GM10248 (cell line): ENCODE results near the gene ZCWPW1.

Source experiments
- CTCF ChIA-PET: fragments of 300-600 bp; sonication (Branson Sonifier 250); formaldehyde crosslinking; extraction: SDS; loops from one replicate; lab custom pipeline; 2021; ENCODE audit warnings: antibody characterized with exemption; lab: Yijun Ruan, JAX
- POLR2A ChIA-PET: fragments of 350-650 bp; sonication (Branson Sonifier 250); formaldehyde crosslinking; extraction: SDS; loops from one replicate; lab custom pipeline; 2020; ENCODE audit warnings: antibody characterized with exemption; lab: Yijun Ruan, JAX
- DNase-seq: peaks from one replicate; pipeline ENCODE4 v3.0.0; 2012; ENCODE audit errors: extremely low spot score
- TF ChIP-seq, protein P1 (sequence below): IDR thresholded peaks from 2 replicates; pipeline ENCODE4 v1.5.1; 2012; ENCODE audit warnings: mild to moderate bottlenecking, low read depth; ENCODE audit errors: extremely low read depth, missing control alignments, control extremely low read depth

The ZCWPW1 gene

DNA sequence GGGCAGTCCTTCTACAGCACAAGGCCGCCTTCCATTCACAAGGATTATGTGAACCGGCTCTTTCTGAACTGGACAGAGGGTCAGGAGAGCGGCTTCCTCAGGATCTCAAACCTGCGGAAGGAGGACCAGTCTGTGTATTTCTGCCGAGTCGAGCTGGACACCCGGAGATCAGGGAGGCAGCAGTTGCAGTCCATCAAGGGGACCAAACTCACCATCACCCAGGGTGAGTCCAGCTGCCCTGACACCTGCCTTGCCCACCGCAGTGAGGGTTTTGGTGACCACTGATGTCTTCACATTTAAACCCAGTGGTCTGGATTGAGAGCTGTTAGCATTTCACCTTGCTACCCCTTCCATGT lies 69.7 kb downstream of the ZCWPW1 start:
- POLR2A ChIA-PET, result interaction anchor here (1.1 kb wide), 1 partner anchor 10 kb away, joined by 3 read pairs; no protein-coding TSS in a partner anchor
- TF ChIP-seq, protein P1, sequence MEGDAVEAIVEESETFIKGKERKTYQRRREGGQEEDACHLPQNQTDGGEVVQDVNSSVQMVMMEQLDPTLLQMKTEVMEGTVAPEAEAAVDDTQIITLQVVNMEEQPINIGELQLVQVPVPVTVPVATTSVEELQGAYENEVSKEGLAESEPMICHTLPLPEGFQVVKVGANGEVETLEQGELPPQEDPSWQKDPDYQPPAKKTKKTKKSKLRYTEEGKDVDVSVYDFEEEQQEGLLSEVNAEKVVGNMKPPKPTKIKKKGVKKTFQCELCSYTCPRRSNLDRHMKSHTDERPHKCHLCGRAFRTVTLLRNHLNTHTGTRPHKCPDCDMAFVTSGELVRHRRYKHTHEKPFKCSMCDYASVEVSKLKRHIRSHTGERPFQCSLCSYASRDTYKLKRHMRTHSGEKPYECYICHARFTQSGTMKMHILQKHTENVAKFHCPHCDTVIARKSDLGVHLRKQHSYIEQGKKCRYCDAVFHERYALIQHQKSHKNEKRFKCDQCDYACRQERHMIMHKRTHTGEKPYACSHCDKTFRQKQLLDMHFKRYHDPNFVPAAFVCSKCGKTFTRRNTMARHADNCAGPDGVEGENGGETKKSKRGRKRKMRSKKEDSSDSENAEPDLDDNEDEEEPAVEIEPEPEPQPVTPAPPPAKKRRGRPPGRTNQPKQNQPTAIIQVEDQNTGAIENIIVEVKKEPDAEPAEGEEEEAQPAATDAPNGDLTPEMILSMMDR, result no peak
- CTCF ChIA-PET, result interaction anchor here (0.9 to 2.5 kb wide), 6 partner anchors 12 to 76 kb away, joined by 3 to 16 read pairs (median 3); no protein-coding TSS in a partner anchor
- no peak for DNase-seq

DNA sequence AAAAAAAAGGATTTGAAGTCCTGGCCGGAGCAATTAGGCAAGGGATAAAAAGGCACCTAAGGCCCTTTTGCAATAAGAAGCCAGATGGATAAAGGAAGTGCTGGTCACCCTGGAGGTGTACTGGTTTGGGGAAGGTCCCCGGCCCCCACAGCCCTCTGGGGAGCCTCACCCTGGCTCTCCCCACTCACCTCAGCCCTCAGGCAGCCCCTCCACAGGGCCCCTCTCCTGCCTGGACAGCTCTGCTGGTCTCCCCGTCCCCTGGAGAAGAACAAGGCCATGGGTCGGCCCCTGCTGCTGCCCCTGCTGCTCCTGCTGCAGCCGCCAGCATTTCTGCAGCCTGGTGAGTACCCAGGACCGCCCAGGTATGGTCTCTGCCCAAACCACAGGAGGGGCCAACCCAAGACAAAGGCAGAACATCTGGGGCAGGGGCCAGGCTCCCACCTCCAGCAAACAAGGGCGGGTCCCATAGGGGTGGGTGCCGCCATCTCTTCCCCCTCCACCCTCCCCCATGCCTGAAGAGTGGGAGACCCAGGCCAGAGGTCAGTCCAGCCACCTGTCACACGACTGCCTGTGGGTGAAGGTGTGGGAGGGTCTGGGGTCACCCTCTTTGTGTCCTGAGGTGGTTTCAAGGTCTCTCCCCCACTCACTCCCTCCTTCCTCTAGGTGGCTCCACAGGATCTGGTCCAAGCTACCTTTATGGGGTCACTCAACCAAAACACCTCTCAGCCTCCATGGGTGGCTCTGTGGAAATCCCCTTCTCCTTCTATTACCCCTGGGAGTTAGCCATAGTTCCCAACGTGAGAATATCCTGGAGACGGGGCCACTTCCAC lies 70.3 kb downstream of the ZCWPW1 start, which contains the start of gene PILRB:
Gene PILRB, plus strand, starts transcription at position 91 of the 830 bp plus-strand sequence. Its CDS starts 186 bp downstream, at position 277.
- TF ChIP-seq, protein P1, result peak; percentile 21
- DNase-seq, result no peak
- POLR2A ChIA-PET, result interaction anchor here (1.1 kb wide), 1 partner anchor 11 kb away, joined by 3 read pairs; no protein-coding TSS in a partner anchor
- CTCF ChIA-PET, result interaction anchor here (1.1 to 2.5 kb wide), 3 partner anchors 14 to 50 kb away, joined by 3 to 16 read pairs (median 3); no protein-coding TSS in a partner anchor

DNA sequence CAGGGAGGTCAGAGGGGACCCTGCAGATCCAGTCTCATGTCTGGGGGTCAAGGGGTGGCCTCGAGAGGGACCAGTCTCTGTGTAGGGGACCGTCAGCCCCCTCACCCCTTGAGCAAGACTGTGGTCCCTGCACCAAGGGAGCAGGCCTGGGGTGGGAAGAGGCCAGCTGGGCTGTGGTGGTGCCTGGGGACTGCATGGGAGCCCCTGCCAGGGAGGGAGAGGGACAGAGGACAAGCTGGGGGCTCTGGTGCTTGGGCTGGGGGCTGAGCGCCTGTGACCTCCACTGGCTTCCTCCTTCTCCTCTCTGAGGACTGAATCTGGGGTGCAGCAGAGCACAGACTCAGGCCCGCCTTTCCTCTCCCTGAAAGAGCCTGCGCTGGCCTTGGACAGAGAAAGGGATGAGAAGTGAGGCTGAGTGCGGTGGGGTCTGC lies 71.4 kb downstream of the ZCWPW1 start:
- ChIA-PET CTCF (no interaction called here), POLR2A (no interaction called here)
- DNase-seq, result no peak
- TF ChIP-seq, protein P1, result no peak

DNA sequence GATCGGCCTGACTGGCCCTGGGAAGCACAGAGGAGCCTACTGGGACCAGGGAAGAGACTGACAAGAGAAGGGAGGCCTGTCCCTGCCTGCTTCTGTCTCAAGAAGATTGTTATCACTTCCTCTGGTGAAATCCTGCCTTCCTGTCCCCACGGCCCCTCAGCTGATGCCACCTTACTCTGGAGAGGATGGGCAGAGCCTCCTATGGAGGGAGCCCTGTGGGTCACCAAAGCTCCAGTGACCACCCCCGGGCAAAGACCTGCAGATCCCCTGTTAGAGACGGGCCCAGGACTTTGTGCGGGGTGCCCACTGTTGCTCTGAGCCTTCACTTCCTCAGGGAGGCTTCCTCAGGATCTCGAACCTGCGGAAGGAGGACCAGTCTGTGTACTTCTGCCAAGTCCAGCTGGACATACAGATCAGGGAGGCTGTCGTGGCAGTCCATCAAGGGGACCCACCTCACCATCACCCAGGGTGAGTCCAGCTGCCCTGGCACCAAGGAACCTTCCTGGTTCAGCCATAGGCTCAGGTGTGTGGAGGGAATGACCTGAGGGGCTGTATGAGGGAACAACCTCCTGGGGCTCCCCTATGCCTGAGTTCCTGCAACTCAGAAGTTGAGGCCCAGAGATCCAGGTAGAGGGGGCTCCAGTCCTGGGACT lies 72.0 kb downstream of the ZCWPW1 start:
- TF ChIP-seq, protein P1, result no peak
- POLR2A ChIA-PET, result no interaction called here
- DNase-seq, result no peak
- CTCF ChIA-PET, result no interaction called here

DNA sequence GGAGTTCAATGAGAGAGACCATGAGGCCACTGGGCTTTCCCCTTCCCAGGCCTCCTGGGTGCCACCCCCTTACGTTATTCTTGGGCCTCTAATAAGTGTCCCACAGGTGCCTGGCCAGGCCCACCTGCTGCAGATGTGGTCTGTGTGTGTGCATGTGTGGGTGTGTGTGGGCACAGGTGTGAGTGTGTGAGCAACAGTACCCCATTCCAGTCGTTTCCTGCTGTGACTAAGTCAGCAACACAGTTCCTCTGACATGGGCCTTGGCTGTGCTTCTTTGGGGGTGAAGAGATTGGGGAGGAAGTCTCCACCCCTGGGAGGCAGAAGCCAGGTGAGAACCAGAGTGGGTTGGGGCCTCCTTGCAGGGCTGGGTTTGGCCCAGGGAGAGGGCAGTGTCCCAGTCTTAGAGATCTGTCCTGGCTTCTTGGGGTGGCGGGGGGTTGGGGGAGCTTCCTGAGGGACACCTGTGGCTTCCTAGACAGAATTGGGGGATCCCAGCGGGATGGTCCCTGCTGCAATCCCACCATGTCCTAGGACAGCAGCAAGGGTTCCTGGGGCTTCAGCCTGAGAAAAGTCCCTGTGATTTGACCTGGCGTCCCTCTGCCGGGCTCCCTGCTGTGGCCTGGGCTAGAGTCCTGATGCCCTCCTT lies 74.7 kb downstream of the ZCWPW1 start:
- CTCF ChIA-PET, result interaction anchor here (0.6 to 1.4 kb wide), 3 partner anchors 42 to 221 kb away, joined by 3 read pairs; no protein-coding TSS in a partner anchor
- POLR2A ChIA-PET, result no interaction called here
- DNase-seq, result no peak
- TF ChIP-seq, protein P1, result no peak
